Superior temporal gyrus (tissue), 1 donor: ENCODE measurements around the gene AIFM3.

Experiments used
- DNase-seq: peaks from one replicate; pipeline ENCODE4 v3.0.0-alpha.2; 2016; ENCODE audit errors: extremely low spot score

AIFM3 gene

GRCh38 chr22:20976291-20976877, 9.3 kb downstream of the AIFM3 start:
- no peak for DNase-seq

- no peak for DNase-seq
These were observed 10.0 kb downstream of the AIFM3 start for GRCh38 chr22:20977019-20977418.

GRCh38 chr22:20977516-20978170, 10.6 kb downstream of the AIFM3 start:
- no peak for DNase-seq

- DNase-seq, result no peak
These were observed 11.4 kb downstream of the AIFM3 start for GRCh38 chr22:20978419-20978818.

GRCh38 chr22:20979243-20979809, 12.3 kb downstream of the AIFM3 start:
- no peak for DNase-seq

GRCh38 chr22:20979940-20980453, 12.9 kb downstream of the AIFM3 start:
- DNase-seq, result no peak

GRCh38 chr22:20980523-20980922, 13.5 kb downstream of the AIFM3 start:
- DNase-seq, result no peak

GRCh38 chr22:20980938-20981722, 14.1 kb downstream of the AIFM3 start:
- no peak for DNase-seq

- DNase-seq, result peak; percentile 90
These were observed 14.9 kb downstream of the AIFM3 start, which contains the start of gene LZTR1 for GRCh38 chr22:20981787-20982562. LZTR1 (plus strand) TSS chr22:20982297; CDS start chr22:20982372, 75 bp downstream.

- DNase-seq, result no peak
These were observed 15.5 kb downstream of the AIFM3 start for GRCh38 chr22:20982563-20982882.

GRCh38 chr22:20983081-20983771, 16.2 kb downstream of the AIFM3 start:
- DNase-seq, result no peak

GRCh38 chr22:20985720-20986119, 18.7 kb downstream of the AIFM3 start:
- no peak for DNase-seq

GRCh38 chr22:20986365-20986764, 19.3 kb downstream of the AIFM3 start:
- no peak for DNase-seq

- no peak for DNase-seq
These were observed 20.3 kb downstream of the AIFM3 start for GRCh38 chr22:20987375-20987774.

- no peak for DNase-seq
These were observed 21.7 kb downstream of the AIFM3 start for GRCh38 chr22:20988573-20989322.

- DNase-seq, result no peak
These were observed 22.5 kb downstream of the AIFM3 start for GRCh38 chr22:20989323-20990138.

GRCh38 chr22:20990184-20991180, 23.4 kb downstream of the AIFM3 start:
- DNase-seq, result no peak
